Liver (tissue), 9 donors: ENCODE data around the gene ASIC4. TPM values are rescaled to one million over a fixed set of nuclear protein-coding genes. Genes with fewer than 3 reads are reported as not detected.

Source experiments
- DNase-seq: peaks from one replicate; pipeline ENCODE4 v3.0.0-alpha.2; 2017; ENCODE audit warnings: low spot score
- H3K27ac ChIP-seq, 2 donors: one replicate each; pipeline ENCODE4 v1.7.0; 2013; ENCODE audit warnings: inconsistent platforms in 2 of 2, low read length in 2 of 2, control low read depth in 1 of 2, low read depth in 1 of 2, mild to moderate bottlenecking in 1 of 2
- H3K27me3 ChIP-seq, 4 donors: one replicate each; pipeline versions ENCODE4 v1.6.1 to v1.7.0; 2013; ENCODE audit warnings: low read length in 3 of 4, inconsistent platforms in 1 of 4, mild to moderate bottlenecking in 1 of 4, moderate library complexity in 1 of 4; ENCODE audit not compliant: control insufficient read depth in 4 of 4, insufficient read depth in 4 of 4
- H3K36me3 ChIP-seq, 4 donors: one replicate each; pipeline versions ENCODE4 v1.6.1 to v1.7.0; 2013; ENCODE audit warnings: low read length in 3 of 4, mild to moderate bottlenecking in 3 of 4, low read depth in 1 of 4, moderate library complexity in 1 of 4; ENCODE audit not compliant: control insufficient read depth in 4 of 4, insufficient read depth in 3 of 4
- H3K4me1 ChIP-seq, 4 donors: one replicate each; pipeline versions ENCODE4 v1.6.1 to v1.7.0; 2013; ENCODE audit warnings: low read length in 3 of 4, mild to moderate bottlenecking in 3 of 4, moderate library complexity in 1 of 4; ENCODE audit not compliant: control insufficient read depth in 4 of 4, insufficient read depth in 4 of 4
- H3K4me3 ChIP-seq, 3 donors: one replicate each; pipeline versions ENCODE4 v1.6.1 to v1.7.0; 2013; ENCODE audit warnings: low read length in 3 of 3, control low read depth in 1 of 3, low read depth in 1 of 3, mild to moderate bottlenecking in 1 of 3
- H3K9ac ChIP-seq, 2 donors: one replicate each; pipeline ENCODE4 v1.7.0; 2013; ENCODE audit warnings: low read length in 2 of 2, mild to moderate bottlenecking in 2 of 2, moderate library complexity in 2 of 2, control low read depth in 1 of 2, low read depth in 1 of 2
- H3K9me3 ChIP-seq, 4 donors: one replicate each; pipeline versions ENCODE4 v1.6.1 to v1.7.0; 2013; ENCODE audit warnings: low read length in 3 of 4; ENCODE audit not compliant: control insufficient read depth in 4 of 4
- EGR1 ChIP-seq, 2 donors: IDR thresholded peaks; 2 replicates each; pipeline ENCODE4 v1.6.1; 2016 to 2018; ENCODE audit warnings: antibody characterized with exemption in 2 of 2, low read depth in 2 of 2
- FOXA1 ChIP-seq: IDR thresholded peaks from 2 replicates; pipeline ENCODE4 v1.6.1; 2016; ENCODE audit warnings: antibody characterized with exemption
- FOXA2 ChIP-seq: IDR thresholded peaks from 2 replicates; pipeline ENCODE4 v1.6.1; 2016; ENCODE audit warnings: antibody characterized with exemption
- GABPA ChIP-seq, 2 donors: IDR thresholded peaks in 1 of 2; conservative IDR thresholded peaks in 1 of 2; 2 replicates each; pipeline ENCODE4 v1.6.1; 2016; ENCODE audit warnings: antibody characterized with exemption in 2 of 2, mild to moderate bottlenecking in 1 of 2, moderate library complexity in 1 of 2
- HNF4A ChIP-seq, 2 donors: conservative IDR thresholded peaks; 2 replicates each; pipeline ENCODE4 v1.6.1; 2016; ENCODE audit warnings: antibody characterized with exemption in 2 of 2, mild to moderate bottlenecking in 2 of 2
- HNF4G ChIP-seq: IDR thresholded peaks from 2 replicates; pipeline ENCODE4 v1.6.1; 2016; ENCODE audit warnings: antibody characterized with exemption
- JUND ChIP-seq, 2 donors: IDR thresholded peaks; 2 replicates each; pipeline ENCODE4 v1.6.1; 2016; ENCODE audit warnings: antibody characterized with exemption in 2 of 2
- NR2F2 ChIP-seq: IDR thresholded peaks from 2 replicates; pipeline ENCODE4 v1.6.1; 2016; ENCODE audit warnings: antibody characterized with exemption
- RAD21 ChIP-seq, 2 donors: IDR thresholded peaks; 2 replicates each; pipeline ENCODE4 v1.6.1; 2016; ENCODE audit warnings: antibody characterized with exemption in 2 of 2, mild to moderate bottlenecking in 2 of 2
- RXRA ChIP-seq, 2 donors: IDR thresholded peaks; 2 replicates each; pipeline ENCODE4 v1.6.1; 2017 to 2018; ENCODE audit warnings: antibody characterized with exemption in 2 of 2, mild to moderate bottlenecking in 1 of 2
- SP1 ChIP-seq: IDR thresholded peaks from 2 replicates; pipeline ENCODE4 v1.6.1; 2018; ENCODE audit warnings: antibody characterized with exemption, mild to moderate bottlenecking
- TAF1 ChIP-seq: conservative IDR thresholded peaks from 2 replicates; pipeline ENCODE4 v1.6.1; 2016; ENCODE audit warnings: antibody characterized with exemption, mild to moderate bottlenecking
- YY1 ChIP-seq: IDR thresholded peaks from 2 replicates; pipeline ENCODE4 v1.6.1; 2016; ENCODE audit warnings: antibody characterized with exemption, mild to moderate bottlenecking
- WGBS: extraction: QIAGEN DNeasy Blood & Tissue Kit; methylation state at CpG from one replicate; pipeline ENCODE4 v1.1.7; 2013; 5-methylcytosine and 5-hydroxymethylcytosine counted together
- polyA plus RNA-seq, 2 donors: library from polyadenylated mRNA; stranded (reverse) in 1 of 2; unstranded in 1 of 2; fragments of 200-250 nt in 1 of 2; fragments of >200 nt in 1 of 2; fragmentation: Nextera tagmentation in 1 of 2; extraction: Ambion mirVana in 1 of 2; gene quantifications; one replicate each; pipeline versions ENCODE4 v1.2.1 to v1.2.3, GENCODE V29; 2013 to 2015
- total RNA-seq, 2 donors: library from RNA; depleted of rRNA; stranded (reverse); fragments of >200 nt; gene quantifications; one replicate each; pipeline ENCODE4 v1.2.3, GENCODE V29; 2014
- TF ChIP-seq, protein P1 (sequence below): IDR thresholded peaks from 2 replicates; pipeline ENCODE4 v1.6.1; 2016; ENCODE audit warnings: antibody characterized with exemption, mild to moderate bottlenecking
- TF ChIP-seq, protein P2 (sequence below): IDR thresholded peaks from 2 replicates; pipeline ENCODE4 v1.6.1; 2016; ENCODE audit warnings: antibody characterized with exemption
- TF ChIP-seq, protein P3 (sequence below): IDR thresholded peaks from 2 replicates; pipeline ENCODE4 v1.6.1; 2016; ENCODE audit warnings: antibody characterized with exemption
- TF ChIP-seq, protein P4 (sequence below): IDR thresholded peaks from 2 replicates; pipeline ENCODE4 v1.6.1; 2016; ENCODE audit warnings: antibody characterized with exemption
- TF ChIP-seq, protein P5 (sequence below): fragments of 150-350 bp; IDR thresholded peaks from 2 replicates; pipeline ENCODE4 v1.5.1; 2017; ENCODE audit warnings: improper control_type of control experiment, low read depth, low read length; ENCODE audit not compliant: missing input control
- donor health status: healthy.
- donor health status: healthy.
- donor health status: healthy.
- donor health status: healthy.
- donor health status: healthy.

Gene ASIC4
- total and polyA plus RNA-seq, 4 donors, result 0.08 to 1.5 TPM; not detected in 2

GRCh38 chr2:219542931-219543595, 28.8 kb downstream of the ASIC4 start:
- no peaks in the 10 kb centered on the region for H3K27me3 ChIP-seq
- H3K27ac ChIP-seq, result peak overlapping the region; percentile 61 to 84
- TF ChIP-seq RAD21 (IDR thresholded peaks at IDR 0.05) (no peak), RXRA (IDR thresholded peaks at IDR 0.05) (peak in 1 of 2 donors; percentile 18)
- no peak for DNase-seq
- H3K9me3 ChIP-seq, result no peaks in the 10 kb centered on the region
- H3K36me3 ChIP-seq, result peaks cover 4 to 24% (median 11%) of the 10 kb centered on the region in 4 donors
- H3K4me1 ChIP-seq, result peaks cover 14 to 25% (median 19%) of the 10 kb centered on the region in 4 donors
- peak overlapping the region; percentile 56 to 69 for H3K9ac ChIP-seq
- H3K4me3 ChIP-seq, result peak overlapping the region; percentile 33 to 87 (median 71)
- WGBS, result under 1% methylated on average over 66 of the region's 66 CpGs

DNA sequence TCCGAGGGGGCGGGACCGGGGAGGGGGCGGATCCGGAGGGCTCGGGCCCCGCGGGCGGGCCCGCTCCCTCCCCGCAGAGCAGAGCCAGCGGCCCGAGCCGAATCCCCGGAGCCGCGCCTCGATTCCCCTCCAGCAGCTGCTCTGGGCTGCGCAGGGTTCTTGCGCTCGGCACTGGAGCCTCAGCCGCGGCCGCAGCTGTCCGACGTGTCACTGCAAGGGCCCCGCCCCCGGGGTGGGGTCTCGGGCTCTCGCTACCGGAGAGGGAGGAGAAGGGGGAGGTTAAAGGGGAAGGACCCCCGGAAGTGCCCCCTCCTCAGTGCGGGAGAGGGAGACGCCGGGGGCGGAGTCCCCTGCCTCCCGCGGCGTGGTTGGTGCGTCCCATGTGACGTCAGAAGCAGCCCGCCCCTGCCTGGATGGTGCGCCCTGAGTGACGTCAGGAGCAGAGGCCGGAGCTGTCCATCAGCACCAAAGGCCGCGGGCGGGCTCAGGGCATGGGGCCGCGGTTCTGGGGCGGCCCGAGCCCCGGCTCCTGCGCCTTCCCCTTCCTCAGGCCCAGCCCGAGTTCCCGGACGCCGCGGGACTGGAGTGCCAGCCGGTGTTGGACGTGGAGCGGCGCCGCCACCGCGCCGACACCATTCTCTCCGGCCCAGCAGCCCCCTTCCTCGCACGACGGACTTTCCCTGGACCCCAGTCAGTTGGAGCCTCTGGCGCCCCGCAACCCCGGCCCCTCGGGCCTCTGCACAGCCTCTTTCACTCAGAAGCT, 29.5 kb downstream of the ASIC4 start, which contains the start of the genes CHPF and TMEM198:
Gene CHPF (minus strand): TSS at position 214 of the 763 bp plus-strand sequence. CDS start 271 bp downstream, outside the sequence.
Gene TMEM198 (plus strand): TSS at position 433 of the 763 bp plus-strand sequence. CDS start 700 bp downstream, outside the sequence.
- Histone ChIP-seq H3K4me1 (peaks cover 14 to 25% (median 19%) of the 10 kb centered on the region in 4 donors), H3K9ac (peak within 1 kb of the TSS; percentile 56 to 69), H3K9me3 (no peaks in the 10 kb centered on the region), H3K4me3 (peak within 1 kb of the TSS; percentile 33 to 87 (median 71)), H3K27me3 (no peaks in the 10 kb centered on the region), H3K36me3 (peaks cover 4 to 24% (median 11%) of the 10 kb centered on the region in 4 donors), H3K27ac (peak within 1 kb of the TSS; percentile 61 to 84)
- DNase-seq, result peak; percentile 93
- WGBS, result under 1% methylated on average over 75 of the region's 75 CpGs
- TF ChIP-seq EGR1 (IDR thresholded peaks at IDR 0.05; ENCODE audit: low read depth in 2 of 2) (peak; percentile 67 to 78), FOXA1 (peak; percentile 65), YY1 (peak; percentile 33), GABPA (IDR thresholded peaks at IDR 0.05 in 1 of 2, conservative IDR thresholded peaks at IDR 0.05 in 1 of 2) (peak; percentile 74 to 91), RAD21 (IDR thresholded peaks at IDR 0.05) (no peak), HNF4G (no peak), FOXA2 (no peak), TAF1 (no peak), RXRA (IDR thresholded peaks at IDR 0.05) (peak; percentile 32 to 44), NR2F2 (peak; percentile 89), HNF4A (conservative IDR thresholded peaks at IDR 0.05) (peak; percentile 24 to 27), SP1 (peak; percentile 73), JUND (IDR thresholded peaks at IDR 0.05) (peak in 1 of 2 donors; percentile 69)
- TF ChIP-seq, protein P1, sequence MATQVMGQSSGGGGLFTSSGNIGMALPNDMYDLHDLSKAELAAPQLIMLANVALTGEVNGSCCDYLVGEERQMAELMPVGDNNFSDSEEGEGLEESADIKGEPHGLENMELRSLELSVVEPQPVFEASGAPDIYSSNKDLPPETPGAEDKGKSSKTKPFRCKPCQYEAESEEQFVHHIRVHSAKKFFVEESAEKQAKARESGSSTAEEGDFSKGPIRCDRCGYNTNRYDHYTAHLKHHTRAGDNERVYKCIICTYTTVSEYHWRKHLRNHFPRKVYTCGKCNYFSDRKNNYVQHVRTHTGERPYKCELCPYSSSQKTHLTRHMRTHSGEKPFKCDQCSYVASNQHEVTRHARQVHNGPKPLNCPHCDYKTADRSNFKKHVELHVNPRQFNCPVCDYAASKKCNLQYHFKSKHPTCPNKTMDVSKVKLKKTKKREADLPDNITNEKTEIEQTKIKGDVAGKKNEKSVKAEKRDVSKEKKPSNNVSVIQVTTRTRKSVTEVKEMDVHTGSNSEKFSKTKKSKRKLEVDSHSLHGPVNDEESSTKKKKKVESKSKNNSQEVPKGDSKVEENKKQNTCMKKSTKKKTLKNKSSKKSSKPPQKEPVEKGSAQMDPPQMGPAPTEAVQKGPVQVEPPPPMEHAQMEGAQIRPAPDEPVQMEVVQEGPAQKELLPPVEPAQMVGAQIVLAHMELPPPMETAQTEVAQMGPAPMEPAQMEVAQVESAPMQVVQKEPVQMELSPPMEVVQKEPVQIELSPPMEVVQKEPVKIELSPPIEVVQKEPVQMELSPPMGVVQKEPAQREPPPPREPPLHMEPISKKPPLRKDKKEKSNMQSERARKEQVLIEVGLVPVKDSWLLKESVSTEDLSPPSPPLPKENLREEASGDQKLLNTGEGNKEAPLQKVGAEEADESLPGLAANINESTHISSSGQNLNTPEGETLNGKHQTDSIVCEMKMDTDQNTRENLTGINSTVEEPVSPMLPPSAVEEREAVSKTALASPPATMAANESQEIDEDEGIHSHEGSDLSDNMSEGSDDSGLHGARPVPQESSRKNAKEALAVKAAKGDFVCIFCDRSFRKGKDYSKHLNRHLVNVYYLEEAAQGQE, result peak; percentile 99
- TF ChIP-seq, protein P2, sequence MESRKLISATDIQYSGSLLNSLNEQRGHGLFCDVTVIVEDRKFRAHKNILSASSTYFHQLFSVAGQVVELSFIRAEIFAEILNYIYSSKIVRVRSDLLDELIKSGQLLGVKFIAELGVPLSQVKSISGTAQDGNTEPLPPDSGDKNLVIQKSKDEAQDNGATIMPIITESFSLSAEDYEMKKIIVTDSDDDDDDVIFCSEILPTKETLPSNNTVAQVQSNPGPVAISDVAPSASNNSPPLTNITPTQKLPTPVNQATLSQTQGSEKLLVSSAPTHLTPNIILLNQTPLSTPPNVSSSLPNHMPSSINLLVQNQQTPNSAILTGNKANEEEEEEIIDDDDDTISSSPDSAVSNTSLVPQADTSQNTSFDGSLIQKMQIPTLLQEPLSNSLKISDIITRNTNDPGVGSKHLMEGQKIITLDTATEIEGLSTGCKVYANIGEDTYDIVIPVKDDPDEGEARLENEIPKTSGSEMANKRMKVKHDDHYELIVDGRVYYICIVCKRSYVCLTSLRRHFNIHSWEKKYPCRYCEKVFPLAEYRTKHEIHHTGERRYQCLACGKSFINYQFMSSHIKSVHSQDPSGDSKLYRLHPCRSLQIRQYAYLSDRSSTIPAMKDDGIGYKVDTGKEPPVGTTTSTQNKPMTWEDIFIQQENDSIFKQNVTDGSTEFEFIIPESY, result no peak
- TF ChIP-seq, protein P3, sequence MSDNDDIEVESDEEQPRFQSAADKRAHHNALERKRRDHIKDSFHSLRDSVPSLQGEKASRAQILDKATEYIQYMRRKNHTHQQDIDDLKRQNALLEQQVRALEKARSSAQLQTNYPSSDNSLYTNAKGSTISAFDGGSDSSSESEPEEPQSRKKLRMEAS, result no peak
- TF ChIP-seq, protein P4, sequence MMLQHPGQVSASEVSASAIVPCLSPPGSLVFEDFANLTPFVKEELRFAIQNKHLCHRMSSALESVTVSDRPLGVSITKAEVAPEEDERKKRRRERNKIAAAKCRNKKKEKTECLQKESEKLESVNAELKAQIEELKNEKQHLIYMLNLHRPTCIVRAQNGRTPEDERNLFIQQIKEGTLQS, result no peak
- TF ChIP-seq, protein P5, sequence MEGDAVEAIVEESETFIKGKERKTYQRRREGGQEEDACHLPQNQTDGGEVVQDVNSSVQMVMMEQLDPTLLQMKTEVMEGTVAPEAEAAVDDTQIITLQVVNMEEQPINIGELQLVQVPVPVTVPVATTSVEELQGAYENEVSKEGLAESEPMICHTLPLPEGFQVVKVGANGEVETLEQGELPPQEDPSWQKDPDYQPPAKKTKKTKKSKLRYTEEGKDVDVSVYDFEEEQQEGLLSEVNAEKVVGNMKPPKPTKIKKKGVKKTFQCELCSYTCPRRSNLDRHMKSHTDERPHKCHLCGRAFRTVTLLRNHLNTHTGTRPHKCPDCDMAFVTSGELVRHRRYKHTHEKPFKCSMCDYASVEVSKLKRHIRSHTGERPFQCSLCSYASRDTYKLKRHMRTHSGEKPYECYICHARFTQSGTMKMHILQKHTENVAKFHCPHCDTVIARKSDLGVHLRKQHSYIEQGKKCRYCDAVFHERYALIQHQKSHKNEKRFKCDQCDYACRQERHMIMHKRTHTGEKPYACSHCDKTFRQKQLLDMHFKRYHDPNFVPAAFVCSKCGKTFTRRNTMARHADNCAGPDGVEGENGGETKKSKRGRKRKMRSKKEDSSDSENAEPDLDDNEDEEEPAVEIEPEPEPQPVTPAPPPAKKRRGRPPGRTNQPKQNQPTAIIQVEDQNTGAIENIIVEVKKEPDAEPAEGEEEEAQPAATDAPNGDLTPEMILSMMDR, result no peak
